BJ (cell line): ENCODE results near the gene CCT2. TPM values are rescaled to one million over a fixed set of nuclear protein-coding genes. Genes with fewer than 3 reads are reported as not detected.

Experiments used
- CTCF ChIA-PET: fragments of 350-600 bp; formaldehyde crosslinking; extraction: SDS; loops from one replicate; lab custom pipeline; 2021; ENCODE audit warnings: antibody characterized with exemption, inconsistent platforms; lab: Yijun Ruan, JAX
- POLR2A ChIA-PET: fragments of 300-600 bp; sonication (Branson Sonifier 250); formaldehyde crosslinking; extraction: SDS; loops from one replicate; lab custom pipeline; 2021; ENCODE audit warnings: antibody characterized with exemption; lab: Charles Lee
- DNase-seq: peaks from one replicate; pipeline ENCODE4 v3.0.0-alpha.2; 2011; ENCODE audit warnings: low read depth
- H3K27me3 ChIP-seq: 2 replicates; pipeline ENCODE4 v1.6.0; 2011; ENCODE audit warnings: low read length; ENCODE audit not compliant: control insufficient read depth, insufficient read depth
- H3K36me3 ChIP-seq: 2 replicates; pipeline ENCODE4 v1.5.1; 2011; ENCODE audit warnings: low read length; ENCODE audit not compliant: control insufficient read depth, insufficient read depth
- H3K4me3 ChIP-seq: 2 replicates; pipeline ENCODE4 v1.5.1; 2011; ENCODE audit warnings: low read depth, mild to moderate bottlenecking, control low read depth, low read length
- polyA plus RNA-seq: library from polyadenylated mRNA; depleted of rRNA; stranded (reverse); fragments of >200 nt; gene quantifications from 2 replicates; pipeline ENCODE4 v1.2.3, GENCODE V29; 2011; rRNA removed
- small RNA-seq: library from RNA; depleted of rRNA; stranded (forward); fragments of <200 nt; gene quantifications from one replicate; pipeline ENCODE3, GENCODE V24; 2012; ENCODE audit warnings: low replicate concordance, low read depth; ENCODE audit not compliant: insufficient read length
- TF ChIP-seq, protein P1 (sequence below): IDR thresholded peaks from 2 replicates; pipeline ENCODE4 v1.5.1; 2011; ENCODE audit warnings: low read depth, mild to moderate bottlenecking, control low read depth, inconsistent platforms, low read length, moderate library complexity; ENCODE audit not compliant: insufficient read depth

Gene CCT2
- polyA plus RNA-seq, 1 experiment, result 228 TPM

DNA sequence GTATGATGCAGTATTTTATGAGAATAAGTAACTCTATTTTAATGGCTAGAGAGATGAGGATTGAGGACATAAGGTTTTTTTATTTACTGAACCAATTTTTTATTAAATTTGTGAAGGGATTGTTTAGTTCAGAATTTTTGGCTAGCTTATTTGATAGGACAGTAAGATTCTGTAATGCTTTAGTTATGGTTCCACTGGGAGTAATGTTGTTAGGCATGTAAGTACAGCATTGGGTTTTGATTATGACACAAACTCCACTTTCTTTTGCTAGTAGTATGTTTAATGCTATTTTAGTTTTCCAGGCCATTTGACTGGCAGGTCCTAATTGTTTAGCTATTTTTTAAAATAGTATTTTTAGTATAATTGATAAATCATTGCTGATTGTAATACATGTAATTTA is 59.3 kb downstream of the CCT2 start:
- H3K27me3 ChIP-seq, result no peaks in the 10 kb centered on the region
- DNase-seq, result no peak
- no peak overlapping the region for H3K4me3 ChIP-seq
- H3K36me3 ChIP-seq, result no peaks in the 10 kb centered on the region
- TF ChIP-seq, protein P1, sequence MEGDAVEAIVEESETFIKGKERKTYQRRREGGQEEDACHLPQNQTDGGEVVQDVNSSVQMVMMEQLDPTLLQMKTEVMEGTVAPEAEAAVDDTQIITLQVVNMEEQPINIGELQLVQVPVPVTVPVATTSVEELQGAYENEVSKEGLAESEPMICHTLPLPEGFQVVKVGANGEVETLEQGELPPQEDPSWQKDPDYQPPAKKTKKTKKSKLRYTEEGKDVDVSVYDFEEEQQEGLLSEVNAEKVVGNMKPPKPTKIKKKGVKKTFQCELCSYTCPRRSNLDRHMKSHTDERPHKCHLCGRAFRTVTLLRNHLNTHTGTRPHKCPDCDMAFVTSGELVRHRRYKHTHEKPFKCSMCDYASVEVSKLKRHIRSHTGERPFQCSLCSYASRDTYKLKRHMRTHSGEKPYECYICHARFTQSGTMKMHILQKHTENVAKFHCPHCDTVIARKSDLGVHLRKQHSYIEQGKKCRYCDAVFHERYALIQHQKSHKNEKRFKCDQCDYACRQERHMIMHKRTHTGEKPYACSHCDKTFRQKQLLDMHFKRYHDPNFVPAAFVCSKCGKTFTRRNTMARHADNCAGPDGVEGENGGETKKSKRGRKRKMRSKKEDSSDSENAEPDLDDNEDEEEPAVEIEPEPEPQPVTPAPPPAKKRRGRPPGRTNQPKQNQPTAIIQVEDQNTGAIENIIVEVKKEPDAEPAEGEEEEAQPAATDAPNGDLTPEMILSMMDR, result no peak
- ChIA-PET CTCF (interaction anchor here (3.9 kb wide), 1 partner anchor 287 kb away, joined by 13 read pairs; no protein-coding TSS in a partner anchor), POLR2A (no interaction called here)

DNA sequence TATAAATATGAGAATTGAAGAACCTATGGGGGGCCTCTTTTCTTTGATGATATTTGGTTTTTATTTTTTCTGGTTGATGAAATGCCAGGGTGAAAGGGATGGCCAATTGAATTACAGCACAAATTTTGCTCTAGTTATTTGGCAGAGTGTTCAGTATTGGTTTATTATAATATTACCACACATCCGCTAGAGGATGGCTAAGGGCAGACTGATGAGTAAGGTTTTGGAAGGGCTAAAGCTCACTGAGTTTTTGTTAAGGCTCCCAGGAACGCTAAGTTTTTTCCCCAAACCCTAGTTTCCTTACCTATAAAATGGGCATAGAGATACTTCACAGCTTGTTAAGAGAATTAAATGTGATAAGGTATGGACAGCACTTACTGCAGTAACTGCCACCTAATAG is 59.8 kb downstream of the CCT2 start:
- ChIA-PET CTCF (interaction anchor here (3.9 kb wide), 1 partner anchor 287 kb away, joined by 13 read pairs; no protein-coding TSS in a partner anchor), POLR2A (no interaction called here)
- Histone ChIP-seq H3K4me3 (no peak overlapping the region), H3K36me3 (no peaks in the 10 kb centered on the region), H3K27me3 (no peaks in the 10 kb centered on the region)
- no peak for DNase-seq
- TF ChIP-seq, protein P1, result no peak

DNA sequence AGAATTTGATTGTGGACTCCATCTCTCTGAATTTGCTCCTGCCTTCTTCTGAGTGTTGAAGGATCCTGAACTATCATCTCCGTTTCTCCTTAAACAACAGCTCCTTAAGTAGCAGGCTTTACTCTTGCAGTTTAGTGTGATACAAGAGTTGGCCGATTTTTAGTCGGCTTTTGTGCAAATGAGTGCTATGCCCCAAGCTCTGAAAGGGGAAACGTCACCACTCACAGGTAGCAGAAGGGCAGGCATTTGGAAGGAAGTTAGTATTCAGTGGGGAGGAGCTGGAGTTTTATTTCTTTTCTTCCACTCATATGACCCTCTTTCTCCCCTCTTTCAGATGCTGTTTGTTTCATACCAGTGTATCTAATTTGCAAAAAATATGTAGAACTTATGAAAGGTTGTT is 61.9 kb downstream of the CCT2 start:
- CTCF ChIA-PET, result interaction anchor here (0.6 to 3.9 kb wide), 3 partner anchors 10 to 698 kb away, joined by 3 to 13 read pairs (median 6); no protein-coding TSS in a partner anchor
- Histone ChIP-seq H3K36me3 (no peaks in the 10 kb centered on the region), H3K27me3 (no peaks in the 10 kb centered on the region), H3K4me3 (no peak overlapping the region)
- TF ChIP-seq, protein P1, result no peak
- no peak for DNase-seq
- POLR2A ChIA-PET, result no interaction called here

DNA sequence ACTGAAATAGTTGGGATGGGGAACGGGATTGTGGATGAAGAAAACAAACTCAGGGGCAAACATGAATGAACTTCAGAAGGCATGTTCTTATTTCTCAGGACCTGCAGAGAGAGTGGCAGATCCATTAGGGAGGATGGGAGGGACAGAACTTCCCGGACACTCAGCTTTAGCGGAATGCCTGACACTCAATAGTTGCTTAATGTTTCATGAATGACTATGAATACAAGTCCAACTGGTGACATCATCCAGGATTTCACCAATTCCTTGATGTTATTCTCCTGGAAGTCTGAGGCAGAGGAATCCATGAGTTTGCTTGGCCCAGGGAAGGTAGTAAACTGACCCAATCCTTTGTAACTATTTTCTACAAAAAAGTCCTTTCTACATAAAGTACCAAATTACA is 63.2 kb downstream of the CCT2 start:
- ChIA-PET POLR2A (no interaction called here), CTCF (interaction anchor here (1.4 kb wide), 1 partner anchor 9 kb away, joined by 6 read pairs; no protein-coding TSS in a partner anchor)
- peak; percentile 65 for DNase-seq
- Histone ChIP-seq H3K4me3 (no peak overlapping the region), H3K27me3 (no peaks in the 10 kb centered on the region), H3K36me3 (no peaks in the 10 kb centered on the region)
- TF ChIP-seq, protein P1, result no peak

DNA sequence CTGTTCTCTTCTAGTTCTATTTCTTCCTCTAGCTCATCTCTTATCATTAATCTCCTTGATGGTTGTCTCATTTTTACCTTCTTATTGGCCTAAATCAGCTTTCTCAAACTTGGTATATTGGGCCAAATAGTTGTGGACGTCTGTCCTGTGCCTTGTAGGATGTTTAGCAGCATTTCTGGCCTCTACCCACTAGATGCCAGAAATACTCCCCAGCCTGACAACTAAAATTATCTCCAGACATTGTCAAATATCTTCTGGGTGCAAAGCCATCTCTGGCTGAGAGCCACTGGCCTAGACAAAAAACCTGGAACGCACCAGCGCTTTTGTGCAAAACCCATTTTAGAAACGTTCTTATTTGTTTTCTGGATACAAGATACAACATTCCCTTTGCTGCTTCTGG is 64.3 kb downstream of the CCT2 start:
- ChIA-PET CTCF (interaction anchor here (1.1 kb wide), 1 partner anchor 10 kb away, joined by 3 read pairs; no protein-coding TSS in a partner anchor), POLR2A (no interaction called here)
- Histone ChIP-seq H3K36me3 (no peaks in the 10 kb centered on the region), H3K27me3 (no peaks in the 10 kb centered on the region), H3K4me3 (no peak overlapping the region)
- DNase-seq, result no peak
- TF ChIP-seq, protein P1, result no peak

Small RNA genes within 50 kb of the gene (small RNA-seq; reads per million reads assigned to genes)
- 1.1 reads per million for gene MIR3913-1

Other genes starting within 250 kb of the CCT2 start
- gene LYZ, start 237.1 kb upstream of the CCT2 start, polyA plus RNA-seq, result not detected in 2 replicates
- gene YEATS4, start 225.7 kb upstream of the CCT2 start, polyA plus RNA-seq, result 7.8 and 9.1 TPM in 2 replicates
- 16.6 and 28.3 TPM in 2 replicates for gene FRS2, start 115.1 kb upstream of the CCT2 start, polyA plus RNA-seq
- not detected in 2 replicates for gene LRRC10, start 25.4 kb downstream of the CCT2 start, polyA plus RNA-seq
- not detected in 2 replicates for gene BEST3, start 113.8 kb downstream of the CCT2 start, polyA plus RNA-seq
- 2.1 and 3.8 TPM in 2 replicates for gene RAB3IP, start 153.4 kb downstream of the CCT2 start, polyA plus RNA-seq
- not detected in 2 replicates for gene MYRFL, start 239.8 kb downstream of the CCT2 start, polyA plus RNA-seq